Measurements from ENCODE around the gene ATP10A.

GRCh38 chr15:25839638-25840156 lies 23.4 kb downstream of the ATP10A start:
- TF ChIP-seq POLR2A (IDR thresholded peaks at IDR 0.05) (no peak), CTCF (IDR thresholded peaks at IDR 0.05) (no peak), POLR2AphosphoS5 (IDR thresholded peaks at IDR 0.05) (no peak)
